ENCODE data around the gene SEC61A1.

Gene SEC61A1

DNA sequence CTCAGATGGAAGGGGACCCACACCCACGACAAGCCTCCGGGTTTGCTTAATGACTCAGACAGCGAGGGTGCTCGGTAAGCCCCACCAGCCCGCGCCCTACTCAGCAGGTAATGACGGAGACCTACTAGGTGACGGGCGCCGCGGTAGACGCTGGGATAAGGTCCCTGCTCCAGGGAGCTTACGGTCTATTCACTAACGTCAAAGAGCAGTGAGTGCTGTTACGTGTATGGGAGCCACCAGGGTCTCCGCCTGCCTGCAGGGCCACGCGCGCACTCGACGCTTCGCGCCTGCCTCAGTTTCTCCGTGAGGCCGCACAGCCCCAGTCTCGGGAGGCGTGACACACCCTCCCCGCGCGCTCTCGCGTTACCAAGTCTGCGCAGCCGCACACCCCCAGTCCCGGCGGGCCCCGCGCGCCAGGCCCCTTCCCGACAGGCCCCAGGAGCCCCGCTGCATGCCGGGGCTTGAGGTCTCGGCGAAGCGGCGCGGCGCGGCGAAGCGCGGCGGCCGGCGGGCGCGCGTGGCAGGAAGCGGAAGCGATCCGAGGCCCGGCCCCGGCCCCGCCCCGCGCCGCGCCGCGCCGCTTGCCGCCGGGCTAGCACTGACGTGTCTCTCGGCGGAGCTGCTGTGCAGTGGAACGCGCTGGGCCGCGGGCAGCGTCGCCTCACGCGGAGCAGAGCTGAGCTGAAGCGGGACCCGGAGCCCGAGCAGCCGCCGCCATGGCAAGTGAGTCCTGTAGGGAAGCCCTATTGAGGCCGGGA, at the start of gene SEC61A1:
Gene SEC61A1 (plus strand): TSS at position 601 of the 758 bp plus-strand sequence. CDS start 116 bp downstream, at position 717.
- peak; percentile 90 for DNase-seq

GRCh38 chr3:128004661-128005060, 47.6 kb upstream of the SEC61A1 start:
- no peak for DNase-seq

GRCh38 chr3:128006061-128007032, 45.9 kb upstream of the SEC61A1 start:
- no peak for DNase-seq

DNA sequence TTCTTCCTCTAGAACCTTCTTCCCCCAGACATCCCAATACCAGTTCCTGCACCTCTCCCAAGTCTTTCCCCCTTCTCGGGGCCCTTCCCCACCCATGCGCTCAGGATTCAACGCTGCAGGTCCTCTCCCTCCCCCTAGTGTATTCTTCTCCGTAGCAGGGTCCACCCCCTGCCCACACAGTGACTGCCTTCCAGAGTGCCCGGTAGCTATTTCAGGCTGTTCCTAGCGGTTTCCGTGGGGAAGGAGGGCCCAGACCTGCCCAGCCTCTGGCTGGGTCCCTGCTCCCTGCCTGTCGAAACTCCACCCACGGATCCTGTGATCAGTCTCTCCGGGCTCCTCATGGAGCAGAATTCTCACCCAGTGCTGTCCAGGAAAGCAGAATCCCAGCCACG, 45.2 kb upstream of the SEC61A1 start:
- DNase-seq = no peak

- DNase-seq = no peak
Observed at GRCh38 chr3:128009952-128010846, 42.0 kb upstream of the SEC61A1 start.

GRCh38 chr3:128011140-128011539, 41.1 kb upstream of the SEC61A1 start:
- no peak for DNase-seq

GRCh38 chr3:128012050-128012449, 40.2 kb upstream of the SEC61A1 start:
- no peak for DNase-seq

DNA sequence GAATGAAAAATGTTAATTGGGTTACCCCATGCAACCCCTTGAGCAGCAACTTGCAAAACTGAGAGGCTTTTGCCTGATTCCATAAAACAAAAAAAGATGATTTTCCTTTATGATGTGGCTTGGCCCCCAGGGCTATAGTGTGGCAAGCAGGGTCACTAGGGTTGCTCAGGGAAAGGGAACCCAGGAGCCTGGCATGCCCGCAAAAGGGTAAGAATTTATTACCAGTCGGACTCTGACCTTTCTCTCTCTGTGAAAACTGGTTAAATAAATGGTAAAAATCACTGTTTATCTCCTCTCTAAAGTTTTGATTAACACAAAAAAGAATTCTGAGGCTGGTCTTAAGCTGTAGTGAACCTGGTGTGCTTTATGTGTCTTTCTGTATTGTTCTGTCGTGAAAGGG, 37.7 kb upstream of the SEC61A1 start:
- no peak for DNase-seq

- DNase-seq = no peak
Observed at GRCh38 chr3:128016502-128016901, 35.7 kb upstream of the SEC61A1 start.

DNA sequence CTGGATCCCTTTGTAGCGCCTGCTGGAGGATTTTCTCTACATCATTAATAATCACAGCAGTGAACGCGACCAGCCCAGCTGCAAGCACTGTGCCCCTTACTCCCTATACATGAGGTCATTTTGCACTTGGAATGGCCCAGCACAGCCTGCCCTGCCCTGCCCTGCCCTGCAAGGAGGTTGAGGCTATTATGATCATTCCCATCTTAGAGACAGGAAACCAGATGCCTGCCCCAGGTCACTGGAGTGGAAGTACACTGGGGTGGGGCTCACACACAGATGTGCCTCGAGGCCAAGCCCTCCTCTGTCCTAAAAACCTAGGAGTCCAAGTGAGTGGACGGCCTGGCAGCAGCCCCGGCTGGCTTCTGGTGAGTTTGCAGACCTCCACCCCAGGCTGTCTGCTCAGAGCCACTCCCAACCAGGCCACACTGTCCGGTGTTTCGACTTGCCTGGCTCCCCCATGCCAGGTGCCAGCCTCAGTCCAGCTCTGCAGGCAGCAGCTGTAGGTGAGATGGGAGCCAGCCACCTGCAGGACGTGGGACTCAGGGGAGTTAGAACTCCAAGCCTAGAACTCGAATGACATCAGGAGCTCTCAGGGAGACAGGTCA, 30.4 kb upstream of the SEC61A1 start:
- no peak for DNase-seq

GRCh38 chr3:128033102-128033501, 19.1 kb upstream of the SEC61A1 start:
- no peak for DNase-seq

DNA sequence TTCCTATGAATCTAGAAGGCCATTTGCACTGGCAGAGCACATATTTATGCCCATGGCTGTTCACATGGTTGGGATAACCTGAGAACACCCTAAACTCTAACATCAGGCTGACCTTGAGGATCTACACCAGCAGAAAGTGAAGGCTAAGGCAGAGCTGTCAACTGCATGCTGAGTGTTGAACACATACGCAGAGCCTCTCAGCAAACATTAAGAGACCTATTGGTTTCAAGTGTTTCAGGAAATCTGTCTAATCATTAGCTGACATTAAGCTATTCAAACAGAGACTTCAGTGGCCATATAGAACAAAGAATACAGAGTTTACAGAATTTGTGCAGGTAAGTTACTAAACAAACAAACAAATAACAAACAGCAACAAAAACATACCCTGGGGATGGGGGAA, 16.1 kb upstream of the SEC61A1 start:
- no peak for DNase-seq

GRCh38 chr3:128040041-128040440, 12.2 kb upstream of the SEC61A1 start:
- DNase-seq = no peak

DNA sequence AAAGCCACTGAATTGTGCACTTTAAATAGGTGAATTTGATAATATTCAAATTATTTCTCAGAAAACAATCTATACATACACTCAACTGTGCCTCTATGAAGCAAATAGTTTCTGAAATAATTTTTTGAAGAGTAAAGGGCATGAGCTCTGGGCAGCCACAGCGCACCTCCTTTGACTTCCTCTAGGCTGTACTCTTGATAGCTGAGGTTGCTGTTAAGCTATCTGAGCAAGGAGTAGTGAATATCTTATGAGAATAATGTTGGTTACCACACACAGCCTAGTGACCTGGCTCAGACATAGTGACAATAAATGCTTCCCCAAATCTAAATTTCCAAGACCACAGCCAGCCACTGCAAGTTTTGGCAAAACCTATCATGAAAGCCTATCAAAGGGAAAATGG, 11.6 kb upstream of the SEC61A1 start:
- DNase-seq = no peak

DNA sequence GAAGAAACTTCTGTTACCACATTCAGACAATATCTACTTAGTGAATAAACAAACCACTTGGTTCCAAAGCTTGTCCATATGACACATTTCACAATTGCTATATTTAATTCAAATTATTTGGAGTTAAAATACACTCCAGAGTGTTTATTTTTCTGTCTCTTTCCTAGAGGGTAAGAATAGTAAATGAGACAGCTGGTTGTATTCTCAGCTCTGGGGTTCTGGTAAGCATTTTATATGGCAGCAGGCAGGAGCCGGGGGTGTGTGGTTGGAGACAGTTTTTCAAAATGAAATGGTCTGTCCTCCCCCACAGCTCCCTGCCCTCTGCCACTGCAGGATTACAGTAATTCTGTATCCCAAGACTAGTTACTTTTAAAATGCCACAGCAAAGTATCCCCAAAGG, 10.9 kb upstream of the SEC61A1 start:
- DNase-seq = no peak

DNA sequence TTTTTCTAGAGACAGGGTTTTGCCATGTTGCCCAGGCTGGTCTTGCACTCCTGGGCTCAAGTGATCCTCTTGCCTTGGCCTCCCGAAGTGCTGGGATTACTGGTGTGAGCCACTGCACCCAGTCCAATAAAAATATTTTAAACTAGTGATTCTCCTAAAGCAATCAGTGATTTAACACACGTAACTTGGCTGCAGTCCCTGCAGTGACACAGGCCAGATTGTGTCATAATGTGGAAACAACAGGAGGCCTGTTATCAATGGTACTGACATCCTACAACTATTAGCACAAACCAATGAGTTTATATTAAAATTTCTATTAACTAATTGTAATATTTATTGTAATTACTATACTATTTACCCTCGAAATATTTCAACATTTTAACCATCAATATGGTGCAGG, 1.6 kb upstream of the SEC61A1 start:
- DNase-seq = no peak

GRCh38 chr3:128051459-128051836, 789 bp upstream of the SEC61A1 start:
- DNase-seq = no peak

- no peak for DNase-seq
Observed at GRCh38 chr3:128052595-128053351, 536 bp downstream of the SEC61A1 start.

DNA sequence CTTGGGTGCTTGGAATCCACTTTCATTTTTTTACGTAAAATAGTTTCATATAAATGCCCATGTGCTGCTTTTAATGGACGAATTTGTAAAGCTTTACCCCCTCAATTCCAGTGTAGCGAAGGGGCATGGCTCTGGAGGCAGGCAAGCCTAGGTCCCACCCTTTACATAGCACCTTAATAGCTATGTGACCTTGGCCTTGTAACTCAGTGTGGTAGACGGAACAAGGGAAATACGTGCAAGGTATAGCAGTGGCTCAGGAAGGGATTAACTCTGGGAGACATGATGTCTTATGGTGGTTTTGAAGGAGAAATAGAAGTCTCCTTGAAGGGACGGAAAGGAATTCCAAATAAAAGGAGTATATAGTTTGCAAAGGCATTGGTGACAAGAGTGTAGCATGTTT, 1.4 kb downstream of the SEC61A1 start:
- no peak for DNase-seq

- DNase-seq = peak; percentile 56
Observed at GRCh38 chr3:128054367-128054766, 2.1 kb downstream of the SEC61A1 start.

DNA sequence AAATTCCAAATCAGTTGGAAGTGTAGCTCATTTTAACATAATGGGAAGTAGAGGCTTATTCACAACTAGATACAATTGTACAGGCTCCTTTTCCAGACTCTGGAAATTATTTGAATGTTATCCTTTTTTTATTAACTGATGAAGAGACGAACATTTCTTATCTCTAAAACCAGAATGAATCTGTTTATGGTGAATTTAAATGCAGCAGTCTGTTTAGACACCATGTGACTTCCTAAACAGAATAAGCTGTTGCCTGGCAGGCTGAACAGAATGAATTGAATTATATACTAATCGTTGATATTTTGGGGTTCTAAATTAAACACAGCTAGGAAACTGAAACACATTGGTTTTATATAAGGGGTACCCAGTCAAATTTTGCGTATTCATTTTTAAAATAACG, 4.0 kb downstream of the SEC61A1 start:
- DNase-seq = no peak
